ENCODE data around the gene KRTAP1-3.

- TF ChIP-seq SP1 (IDR thresholded peaks at IDR 0.05) (no peak), SUZ12 (IDR thresholded peaks at IDR 0.05) (no peak), FOXM1 (IDR thresholded peaks at IDR 0.05; ENCODE audit: borderline replicate concordance) (no peak), BHLHE40 (IDR thresholded peaks at IDR 0.05; ENCODE audit: borderline replicate concordance) (no peak), FOXA1 (IDR thresholded peaks at IDR 0.05) (no peak), TARDBP (IDR thresholded peaks at IDR 0.05) (no peak), PKNOX1 (IDR thresholded peaks at IDR 0.05) (no peak), ELF4 (IDR thresholded peaks at IDR 0.05) (no peak), CTBP1 (IDR thresholded peaks at IDR 0.05; ENCODE audit: borderline replicate concordance) (no peak)
Observed at GRCh38 chr17:41058741-41059140, 24.1 kb upstream of the KRTAP1-3 start.

Data from HEK293T (cell line).